Measurements from ENCODE around the gene ACER1.

ACER1 gene

DNA sequence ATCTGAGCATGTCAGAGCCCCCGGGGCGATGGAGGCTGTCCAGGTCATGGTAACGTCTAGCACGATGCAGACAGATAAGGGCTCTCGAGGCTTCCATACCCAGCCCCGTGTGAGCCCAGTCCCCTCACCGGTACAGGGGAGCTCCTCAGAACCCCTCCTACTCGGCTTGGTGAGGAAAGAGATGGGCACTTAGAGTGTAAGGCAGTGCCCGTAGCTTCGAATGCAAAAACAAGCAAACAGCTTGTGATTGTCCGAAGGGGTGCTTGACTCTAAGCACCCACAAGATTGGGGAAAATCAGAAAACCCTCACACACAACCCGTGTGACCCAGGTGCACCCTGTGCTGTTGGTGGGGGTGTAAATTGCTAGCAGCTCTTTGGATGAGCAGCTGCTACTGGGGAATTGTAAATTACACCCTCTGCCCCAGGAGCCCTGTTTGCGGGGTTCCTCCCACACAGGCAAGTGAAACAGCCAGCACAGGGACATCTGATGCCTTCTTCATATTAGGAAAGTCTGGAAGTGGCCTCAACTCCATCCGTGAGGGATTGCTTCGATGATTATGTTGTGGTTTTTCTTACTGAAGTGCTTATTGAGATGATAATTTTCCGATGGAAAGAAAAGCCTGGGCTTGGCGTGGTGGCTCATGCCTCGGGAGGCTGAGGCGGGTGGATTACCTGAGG lies 43.2 kb upstream of the ACER1 start:
- no peak for DNase-seq (ENCODE audit: low read depth)
- TF ChIP-seq, protein P1, sequence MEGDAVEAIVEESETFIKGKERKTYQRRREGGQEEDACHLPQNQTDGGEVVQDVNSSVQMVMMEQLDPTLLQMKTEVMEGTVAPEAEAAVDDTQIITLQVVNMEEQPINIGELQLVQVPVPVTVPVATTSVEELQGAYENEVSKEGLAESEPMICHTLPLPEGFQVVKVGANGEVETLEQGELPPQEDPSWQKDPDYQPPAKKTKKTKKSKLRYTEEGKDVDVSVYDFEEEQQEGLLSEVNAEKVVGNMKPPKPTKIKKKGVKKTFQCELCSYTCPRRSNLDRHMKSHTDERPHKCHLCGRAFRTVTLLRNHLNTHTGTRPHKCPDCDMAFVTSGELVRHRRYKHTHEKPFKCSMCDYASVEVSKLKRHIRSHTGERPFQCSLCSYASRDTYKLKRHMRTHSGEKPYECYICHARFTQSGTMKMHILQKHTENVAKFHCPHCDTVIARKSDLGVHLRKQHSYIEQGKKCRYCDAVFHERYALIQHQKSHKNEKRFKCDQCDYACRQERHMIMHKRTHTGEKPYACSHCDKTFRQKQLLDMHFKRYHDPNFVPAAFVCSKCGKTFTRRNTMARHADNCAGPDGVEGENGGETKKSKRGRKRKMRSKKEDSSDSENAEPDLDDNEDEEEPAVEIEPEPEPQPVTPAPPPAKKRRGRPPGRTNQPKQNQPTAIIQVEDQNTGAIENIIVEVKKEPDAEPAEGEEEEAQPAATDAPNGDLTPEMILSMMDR (IDR thresholded peaks at IDR 0.05; ENCODE audit: low read depth, low read length, missing control alignments) = no peak
- no peak overlapping the region for H3K4me3 ChIP-seq (ENCODE audit: low read depth, low read length)

DNA sequence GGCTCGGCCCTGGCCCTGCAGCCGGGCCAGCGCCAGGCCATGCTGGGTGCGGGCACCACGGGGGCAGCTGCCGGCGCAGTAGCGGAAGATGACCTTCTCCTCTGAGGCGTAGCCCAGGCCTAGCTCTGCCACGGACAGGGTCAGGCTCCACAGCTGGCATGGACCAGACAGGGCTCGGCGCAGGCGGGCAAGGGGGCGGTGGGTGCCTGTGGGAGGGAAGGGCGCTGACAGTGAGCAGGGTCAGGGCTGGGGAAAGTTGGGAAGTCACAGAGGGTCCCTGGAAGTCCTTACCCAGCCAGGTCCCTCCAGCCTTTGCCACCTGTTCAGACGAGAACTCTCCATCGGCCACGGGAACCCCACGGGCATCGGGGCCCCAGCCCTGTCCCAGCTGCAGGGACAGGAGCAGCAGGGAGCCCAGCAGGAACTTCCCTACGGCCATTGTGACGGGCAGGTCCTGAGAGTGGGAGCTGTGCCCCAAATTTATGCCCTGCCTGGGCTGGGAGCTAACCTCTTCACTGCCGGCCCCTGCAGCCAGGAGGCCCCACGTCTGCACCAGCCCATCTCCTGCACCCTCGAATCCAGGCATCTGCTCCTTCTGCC lies 42.1 kb upstream of the ACER1 start, which contains the start of gene PSPN:
Gene PSPN, minus strand, starts transcription at position 523 of the 600 bp plus-strand sequence. Its CDS starts 84 bp downstream, at position 439.
- no peak within 1 kb of the TSS for H3K4me3 ChIP-seq (ENCODE audit: low read depth, low read length)
- TF ChIP-seq, protein P1 (IDR thresholded peaks at IDR 0.05; ENCODE audit: low read depth, low read length, missing control alignments) = no peak
- DNase-seq (ENCODE audit: low read depth) = no peak

DNA sequence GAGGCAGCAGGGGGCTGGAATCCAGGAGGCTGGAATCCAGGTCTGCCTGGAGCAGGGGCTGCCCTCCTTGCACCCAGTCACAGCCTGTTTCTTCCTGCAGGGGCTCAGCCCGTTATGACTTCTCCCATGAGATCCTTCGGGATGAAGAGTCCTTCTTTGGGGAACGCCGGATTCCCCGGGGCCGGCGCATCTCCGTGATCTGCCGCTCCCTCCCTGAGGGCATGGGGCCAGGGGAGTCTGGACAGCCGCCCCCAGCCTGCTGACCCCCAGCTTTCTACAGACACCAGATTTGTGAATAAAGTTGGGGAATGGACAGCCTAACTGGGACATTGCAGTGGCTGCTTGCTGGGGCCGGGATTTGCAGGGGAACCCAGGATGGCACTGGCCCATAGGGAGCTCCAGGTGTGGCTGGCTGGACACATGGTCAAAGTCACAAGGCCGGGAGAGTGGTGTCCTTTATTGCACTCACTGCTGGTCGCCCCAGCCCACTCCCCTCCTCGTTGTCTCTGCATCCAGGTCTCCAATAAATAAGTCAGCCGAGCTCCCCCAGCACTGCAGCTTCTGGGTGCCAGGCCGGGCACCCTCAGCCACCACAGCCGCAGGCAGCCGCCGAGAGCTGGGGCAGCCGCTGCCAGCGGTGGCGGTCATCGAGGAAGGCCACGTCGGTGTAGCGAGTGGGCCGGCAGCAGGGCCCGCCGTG lies 41.4 kb upstream of the ACER1 start:
- TF ChIP-seq, protein P1 (IDR thresholded peaks at IDR 0.05; ENCODE audit: low read depth, low read length, missing control alignments) = no peak
- no peak overlapping the region for H3K4me3 ChIP-seq (ENCODE audit: low read depth, low read length)
- DNase-seq (ENCODE audit: low read depth) = no peak

DNA sequence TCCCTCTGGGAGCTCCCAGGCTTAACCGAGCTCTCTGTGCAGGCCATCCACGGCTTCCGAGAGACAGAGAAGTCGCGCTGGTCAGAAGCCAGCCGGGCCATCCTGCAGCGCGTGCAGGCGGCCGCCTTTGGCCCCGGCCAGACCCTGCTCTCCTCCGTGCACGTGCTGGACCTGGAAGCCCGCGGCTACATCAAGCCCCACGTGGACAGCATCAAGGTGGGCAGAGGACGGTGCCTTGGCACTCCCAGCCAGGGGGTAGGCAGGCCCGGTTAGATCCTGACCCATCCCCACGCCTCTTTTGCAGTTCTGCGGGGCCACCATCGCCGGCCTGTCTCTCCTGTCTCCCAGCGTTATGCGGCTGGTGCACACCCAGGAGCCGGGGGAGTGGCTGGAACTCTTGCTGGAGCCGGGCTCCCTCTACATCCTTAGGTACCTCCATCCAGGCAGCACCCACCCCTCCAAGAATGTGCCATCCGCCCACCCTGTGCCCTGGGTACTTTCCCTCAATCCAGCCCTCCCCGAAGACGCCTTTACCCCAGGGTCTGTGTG lies 40.8 kb upstream of the ACER1 start:
- DNase-seq (ENCODE audit: low read depth) = no peak
- TF ChIP-seq, protein P1 (IDR thresholded peaks at IDR 0.05; ENCODE audit: low read depth, low read length, missing control alignments) = no peak
- peak overlapping the region; percentile 58 for H3K4me3 ChIP-seq (ENCODE audit: low read depth, low read length)

DNA sequence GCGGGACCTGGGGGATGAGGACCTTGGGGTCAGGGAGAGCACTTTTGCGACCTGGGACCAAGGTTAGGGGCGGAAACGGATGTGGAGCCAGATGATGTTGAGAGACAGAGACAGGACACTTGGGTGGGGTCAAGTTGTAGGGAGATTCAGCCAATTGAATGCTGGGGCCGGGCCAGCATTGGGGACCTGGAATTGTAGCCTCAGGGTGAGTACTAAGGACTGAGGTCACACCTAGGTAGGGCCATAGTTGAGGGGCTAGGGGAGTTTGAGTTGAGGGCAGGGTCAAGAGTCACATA lies 40.3 kb upstream of the ACER1 start:
- TF ChIP-seq, protein P1 (IDR thresholded peaks at IDR 0.05; ENCODE audit: low read depth, low read length, missing control alignments) = no peak
- no peak for DNase-seq (ENCODE audit: low read depth)
- H3K4me3 ChIP-seq (ENCODE audit: low read depth, low read length) = peak overlapping the region; percentile 58

DNA sequence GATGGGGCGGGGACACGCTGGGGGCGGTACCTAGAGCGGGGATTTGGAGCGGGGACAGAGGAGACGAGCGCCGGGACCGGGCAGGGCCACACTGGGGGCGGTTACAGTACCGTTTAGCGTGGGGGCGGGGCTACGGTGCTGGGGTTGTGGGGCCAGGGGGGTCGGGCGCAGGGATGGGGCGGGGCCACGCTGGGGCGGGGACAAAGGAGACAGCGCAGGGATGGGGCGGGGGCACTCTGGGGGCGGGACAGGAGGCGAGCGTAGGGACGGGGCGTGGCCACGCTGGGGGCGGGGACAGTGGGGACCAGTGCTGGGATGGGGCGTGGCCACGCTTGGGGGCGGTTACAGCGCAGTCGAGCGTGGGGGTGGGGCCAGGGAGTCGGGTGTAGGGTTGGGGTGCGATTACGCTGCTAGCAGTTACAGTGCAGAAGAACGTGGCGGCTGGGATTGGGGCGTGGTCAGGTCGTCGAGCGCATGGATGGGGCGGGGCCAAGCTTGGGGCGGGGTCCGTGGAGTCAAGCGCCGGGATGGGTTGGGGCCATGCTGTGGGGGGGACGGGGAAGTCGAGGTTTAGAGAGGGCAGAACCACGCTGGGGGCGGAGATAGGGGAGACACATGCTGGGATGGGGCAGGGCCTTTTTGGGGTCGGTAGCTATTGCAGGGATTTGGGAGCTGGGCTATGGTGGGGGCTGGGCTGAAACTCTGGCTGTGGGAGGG lies 39.8 kb upstream of the ACER1 start:
- peak; percentile 92 for DNase-seq (ENCODE audit: low read depth)
- TF ChIP-seq, protein P1 (IDR thresholded peaks at IDR 0.05; ENCODE audit: low read depth, low read length, missing control alignments) = no peak

More for the DNA sequence above, 39.8 kb upstream of the ACER1 start:
- H3K4me3 ChIP-seq (ENCODE audit: low read depth, low read length) = peak overlapping the region; percentile 98

Measured in GM12864 (cell line).